ENCODE data around the gene APOBR. TPM values are rescaled to one million over a fixed set of nuclear protein-coding genes. Genes with fewer than 3 reads are reported as not detected.

Gene APOBR
- total and polyA plus RNA-seq, 2 of the 13 experiments (the other 11 are each of a cell fraction or from before 2014, with no cell fraction given), result 0.03 TPM; not detected in 1

GRCh38 chr16:28538733-28539596 is 44.5 kb downstream of the APOBR start, which contains the start of gene NUPR1 (continued):
- TF ChIP-seq ZNF740 (CRISPR knock-in tag; IDR thresholded peaks at IDR 0.05), result 0 out of 2 replicates have a peak, but pooled peaks have one; percentile 42
- peak; percentile 81 for TF ChIP-seq CBX5 (CRISPR knock-in tag; IDR thresholded peaks at IDR 0.05; ENCODE audit: borderline replicate concordance)
- TF ChIP-seq ZNF891 (CRISPR knock-in tag; IDR thresholded peaks at IDR 0.05), result 0 out of 2 replicates have a peak, but pooled peaks have one; percentile 64
- no peak for TF ChIP-seq RFXANK (CRISPR knock-in tag; IDR thresholded peaks at IDR 0.05)
- no peak; the same call in 1 of the 2 replicates for TF ChIP-seq ZNF142 (CRISPR knock-in tag; IDR thresholded peaks at IDR 0.05)
- TF ChIP-seq ZBTB20 (CRISPR knock-in tag; IDR thresholded peaks at IDR 0.05; ENCODE audit: borderline replicate concordance, low read depth), result no peak
- no peak for TF ChIP-seq TCF12 (IDR thresholded peaks at IDR 0.05)
- no peak for TF ChIP-seq TCF12 (CRISPR knock-in tag; IDR thresholded peaks at IDR 0.05)
- TF ChIP-seq, protein P1, sequence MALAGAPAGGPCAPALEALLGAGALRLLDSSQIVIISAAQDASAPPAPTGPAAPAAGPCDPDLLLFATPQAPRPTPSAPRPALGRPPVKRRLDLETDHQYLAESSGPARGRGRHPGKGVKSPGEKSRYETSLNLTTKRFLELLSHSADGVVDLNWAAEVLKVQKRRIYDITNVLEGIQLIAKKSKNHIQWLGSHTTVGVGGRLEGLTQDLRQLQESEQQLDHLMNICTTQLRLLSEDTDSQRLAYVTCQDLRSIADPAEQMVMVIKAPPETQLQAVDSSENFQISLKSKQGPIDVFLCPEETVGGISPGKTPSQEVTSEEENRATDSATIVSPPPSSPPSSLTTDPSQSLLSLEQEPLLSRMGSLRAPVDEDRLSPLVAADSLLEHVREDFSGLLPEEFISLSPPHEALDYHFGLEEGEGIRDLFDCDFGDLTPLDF (CRISPR knock-in tag; IDR thresholded peaks at IDR 0.05), result 0 out of 2 replicates have a peak, but pooled peaks have one; percentile 38
- TF ChIP-seq SMC3 (IDR thresholded peaks at IDR 0.05; ENCODE audit: low read length), result no peak
- TF ChIP-seq PTBP1 (IDR thresholded peaks at IDR 0.05; ENCODE audit: low read depth, low read length, poor library complexity, severe bottlenecking), result no peak
- TF ChIP-seq GATA4 (IDR thresholded peaks at IDR 0.05; ENCODE audit: borderline replicate concordance, low read depth), result no peak
- peak; percentile 84 for TF ChIP-seq REPIN1 (CRISPR knock-in tag; IDR thresholded peaks at IDR 0.05; ENCODE audit: borderline replicate concordance, low read depth)
- TF ChIP-seq ZNF790 (CRISPR knock-in tag; IDR thresholded peaks at IDR 0.05; ENCODE audit: borderline replicate concordance), result no peak; the same call in 1 of the 2 replicates
- TF ChIP-seq MBD4 (IDR thresholded peaks at IDR 0.05; ENCODE audit: borderline replicate concordance, low read length), result no peak
- TF ChIP-seq ELF3 (CRISPR knock-in tag; IDR thresholded peaks at IDR 0.05), result peak; percentile 48; the same call in 1 of the 2 replicates
- no peak for TF ChIP-seq MTF1 (CRISPR knock-in tag; IDR thresholded peaks at IDR 0.05)
- no peak for TF ChIP-seq GRHL1 (CRISPR knock-in tag; conservative IDR thresholded peaks at IDR 0.05)
- TF ChIP-seq ZNF598 (CRISPR knock-in tag; IDR thresholded peaks at IDR 0.05; ENCODE audit: borderline replicate concordance), result no peak; the same call in 1 of the 2 replicates
- no peak for TF ChIP-seq RELA (CRISPR knock-in tag; IDR thresholded peaks at IDR 0.05)
- no peak for TF ChIP-seq SNAPC2 (CRISPR knock-in tag; IDR thresholded peaks at IDR 0.05)

All from HepG2 (cell line).